Lower lobe of right lung (tissue), 2 donors: Measurements from ENCODE around the gene KRT81. TPM values are rescaled to one million over a fixed set of nuclear protein-coding genes. Genes with fewer than 3 reads are reported as not detected.
A peak's percentile ranks its signal among the peaks of the same experiment; 100 is the strongest.

Experiments used
- ATAC-seq, 2 donors: fragments of 200-7000 bp; cut with Tn5 transposase; one replicate each; pipeline ENCODE4 v1.9.1; 2020 to 2022; ENCODE audit warnings: mild to moderate bottlenecking in 2 of 2, moderate library complexity in 2 of 2
- DNase-seq: peaks from one replicate; pipeline ENCODE4 v3.0.0-alpha.2; 2020
- H3K27ac ChIP-seq: fragments of 200-600 bp; one replicate; pipeline ENCODE4 v1.8.0; 2022
- H3K27me3 ChIP-seq: fragments of 200-600 bp; one replicate; pipeline ENCODE4 v1.8.0; 2022; ENCODE audit warnings: low read depth
- H3K36me3 ChIP-seq: fragments of 200-600 bp; one replicate; pipeline ENCODE4 v1.8.0; 2022; ENCODE audit warnings: mild to moderate bottlenecking
- H3K4me1 ChIP-seq: fragments of 200-600 bp; one replicate; pipeline ENCODE4 v1.8.0; 2022
- H3K4me3 ChIP-seq: fragments of 200-600 bp; one replicate; pipeline ENCODE4 v1.8.0; 2022; ENCODE audit warnings: mild to moderate bottlenecking
- H3K9me3 ChIP-seq: fragments of 200-600 bp; one replicate; pipeline ENCODE4 v1.8.0; 2022
- intact Hi-C: fragments of 100-400 bp; cut with DNase I; formaldehyde crosslinking; loops from one replicate; pipeline ENCODE4 v1.11.0; 2022
- total RNA-seq: library from RNA; stranded (reverse); fragmentation: NEBNext Ultra II Directional; extraction: Animal tissue kit (Norgen Biotek cat#: 25700); gene quantifications from one replicate; pipeline ENCODE4 v1.2.1, GENCODE V29; 2021
- TF ChIP-seq, protein P1 (sequence below): fragments of 200-600 bp; IDR thresholded peaks from one replicate; pipeline ENCODE4 v1.8.0; 2022; ENCODE audit warnings: antibody characterized with exemption, mild to moderate bottlenecking
- donor health status: DM: no; HTN: yes; CAD: no; lungs with severe emphysema.

KRT81 gene
- total RNA-seq, 1 donor from 2014 or later: not detected

DNA sequence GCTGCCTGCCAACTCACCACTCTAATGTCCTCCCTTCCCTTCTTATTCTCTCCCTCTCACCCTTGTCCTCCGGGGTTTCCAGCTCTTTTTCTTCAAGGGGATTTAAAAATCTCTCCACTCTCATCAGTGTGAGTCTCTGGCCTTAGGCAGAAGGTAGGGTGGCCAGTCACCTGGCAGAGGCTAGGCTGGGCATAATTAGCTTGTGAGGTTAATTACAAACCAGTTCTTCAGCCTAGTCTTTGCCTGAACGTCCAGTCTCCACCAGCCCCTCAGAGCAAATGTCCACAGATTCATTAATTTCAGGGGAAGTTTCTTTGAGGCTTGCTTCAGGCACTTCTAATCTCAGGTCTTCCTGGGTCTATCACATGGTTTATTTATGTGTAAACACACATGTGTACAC is 51.6 kb downstream of the KRT81 start:
- no peak for ATAC-seq
- no peaks in the 10 kb centered on the region for H3K9me3 ChIP-seq
- DNase-seq: no peak
- peaks cover 10% of the 10 kb centered on the region for H3K36me3 ChIP-seq
- H3K27me3 ChIP-seq: no peaks in the 10 kb centered on the region
- intact Hi-C loops: no loop called here
- peak overlapping the region; percentile 49 for H3K27ac ChIP-seq
- H3K4me3 ChIP-seq: no peak overlapping the region
- TF ChIP-seq, protein P1, sequence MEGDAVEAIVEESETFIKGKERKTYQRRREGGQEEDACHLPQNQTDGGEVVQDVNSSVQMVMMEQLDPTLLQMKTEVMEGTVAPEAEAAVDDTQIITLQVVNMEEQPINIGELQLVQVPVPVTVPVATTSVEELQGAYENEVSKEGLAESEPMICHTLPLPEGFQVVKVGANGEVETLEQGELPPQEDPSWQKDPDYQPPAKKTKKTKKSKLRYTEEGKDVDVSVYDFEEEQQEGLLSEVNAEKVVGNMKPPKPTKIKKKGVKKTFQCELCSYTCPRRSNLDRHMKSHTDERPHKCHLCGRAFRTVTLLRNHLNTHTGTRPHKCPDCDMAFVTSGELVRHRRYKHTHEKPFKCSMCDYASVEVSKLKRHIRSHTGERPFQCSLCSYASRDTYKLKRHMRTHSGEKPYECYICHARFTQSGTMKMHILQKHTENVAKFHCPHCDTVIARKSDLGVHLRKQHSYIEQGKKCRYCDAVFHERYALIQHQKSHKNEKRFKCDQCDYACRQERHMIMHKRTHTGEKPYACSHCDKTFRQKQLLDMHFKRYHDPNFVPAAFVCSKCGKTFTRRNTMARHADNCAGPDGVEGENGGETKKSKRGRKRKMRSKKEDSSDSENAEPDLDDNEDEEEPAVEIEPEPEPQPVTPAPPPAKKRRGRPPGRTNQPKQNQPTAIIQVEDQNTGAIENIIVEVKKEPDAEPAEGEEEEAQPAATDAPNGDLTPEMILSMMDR: no peak
- peaks cover 39% of the 10 kb centered on the region for H3K4me1 ChIP-seq

DNA sequence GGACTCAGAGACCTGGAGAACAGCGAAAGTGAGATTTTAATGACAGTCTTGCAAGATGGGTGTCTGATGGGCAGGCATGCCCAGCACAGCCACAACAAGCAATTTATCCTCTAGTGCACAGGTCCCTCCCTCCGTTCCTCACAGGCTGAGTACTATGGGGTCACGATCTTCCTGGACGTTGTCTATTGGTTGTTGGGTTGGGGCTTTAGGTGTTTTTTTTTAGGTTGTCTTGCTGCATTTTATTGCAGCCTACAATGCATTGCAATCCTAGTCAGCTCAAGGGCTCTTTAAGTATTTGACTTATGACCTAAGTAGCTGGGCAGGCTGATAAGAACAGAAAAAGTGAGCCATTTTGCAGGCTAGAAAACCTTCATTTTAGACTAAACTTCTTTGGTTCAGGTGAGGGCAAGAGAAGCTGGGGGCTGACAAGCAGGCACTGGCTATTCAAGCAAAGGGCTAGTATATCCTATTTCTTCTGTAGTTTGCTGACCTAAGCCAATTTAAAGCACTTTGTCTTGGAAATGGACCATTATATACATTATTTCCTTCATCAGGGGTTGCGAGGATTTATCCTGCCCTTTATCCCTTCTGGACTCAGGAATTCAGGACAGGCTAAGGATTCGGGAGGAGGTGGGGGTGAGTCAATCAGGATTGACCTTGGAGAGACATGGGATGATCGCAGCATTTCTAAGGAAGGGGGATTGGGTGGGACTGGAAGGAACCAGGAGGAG is 52.3 kb downstream of the KRT81 start:
- Histone ChIP-seq H3K27me3 (peaks cover 2% of the 10 kb centered on the region), H3K36me3 (peaks cover 10% of the 10 kb centered on the region), H3K4me1 (peaks cover 32% of the 10 kb centered on the region), H3K27ac (peak overlapping the region; percentile 49), H3K9me3 (no peaks in the 10 kb centered on the region), H3K4me3 (no peak overlapping the region)
- intact Hi-C loops: no loop called here
- DNase-seq: no peak
- peak; percentile 4 to 6 for ATAC-seq
- TF ChIP-seq, protein P1: no peak

GRCh38 chr12:52238207-52238840 is 53.0 kb downstream of the KRT81 start:
- intact Hi-C loops: no loop called here
- ATAC-seq (peak; percentile 4 to 10), DNase-seq (no peak)
- Histone ChIP-seq H3K27me3 (peaks cover 9% of the 10 kb centered on the region), H3K27ac (no peak overlapping the region), H3K36me3 (peaks cover 10% of the 10 kb centered on the region), H3K9me3 (no peaks in the 10 kb centered on the region), H3K4me3 (no peak overlapping the region), H3K4me1 (peaks cover 25% of the 10 kb centered on the region)
- TF ChIP-seq, protein P1: no peak

DNA sequence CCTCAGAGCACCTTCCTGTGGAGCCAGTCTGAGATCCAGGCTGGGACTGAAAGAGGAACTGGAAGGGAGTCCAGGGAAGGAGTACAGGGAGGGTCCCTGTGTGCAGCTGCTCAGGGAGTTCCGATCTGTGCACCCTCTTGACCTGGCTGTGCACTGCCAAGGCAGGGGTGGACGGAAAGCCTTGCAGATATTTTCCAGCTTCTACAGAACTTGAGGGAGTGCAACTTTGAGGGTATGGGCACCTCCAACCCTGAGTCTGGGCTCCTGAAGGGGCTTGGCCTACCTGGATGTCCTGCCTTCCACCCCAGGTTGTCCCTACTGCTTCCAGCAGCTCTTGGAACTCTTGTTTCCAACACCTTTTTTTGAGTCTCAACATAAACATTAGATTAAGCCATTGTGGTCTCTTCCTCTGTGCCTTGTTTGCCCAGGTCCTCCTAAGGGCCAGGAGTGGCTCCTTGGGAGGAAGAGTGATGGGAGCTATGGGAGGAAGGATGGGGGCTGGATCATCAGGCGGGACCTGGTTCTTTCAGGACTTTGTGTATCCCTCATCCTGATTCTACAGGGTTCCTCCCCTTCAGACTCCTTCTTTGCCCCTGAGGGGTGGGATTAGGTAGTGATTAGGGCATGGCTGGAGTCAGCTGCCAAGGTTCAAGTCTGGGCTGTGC is 54.8 kb downstream of the KRT81 start:
- Histone ChIP-seq H3K4me3 (no peak overlapping the region), H3K4me1 (peaks cover 30% of the 10 kb centered on the region), H3K27ac (no peak overlapping the region)

More for the DNA sequence above, 54.8 kb downstream of the KRT81 start:
- TF ChIP-seq, protein P1: no peak
- intact Hi-C loops: no loop called here
- Histone ChIP-seq H3K27me3 (peaks cover 20% of the 10 kb centered on the region), H3K36me3 (peaks cover 1% of the 10 kb centered on the region), H3K9me3 (no peaks in the 10 kb centered on the region)
- DNase-seq (no peak), ATAC-seq (no peak)

Other genes starting within 250 kb of the KRT81 start
- 39.3 TPM for gene NR4A1, start 240.1 kb downstream of the KRT81 start, total RNA-seq
- gene ATG101, start 221.6 kb downstream of the KRT81 start, total RNA-seq: 31.8 TPM
- gene SMIM41, start 211.8 kb downstream of the KRT81 start, total RNA-seq: 4.3 TPM
- 3.0 TPM for gene KRT80, start 99.5 kb downstream of the KRT81 start, total RNA-seq
- 257 TPM for gene KRT7, start 58.3 kb downstream of the KRT81 start, total RNA-seq
- 0.74 TPM for gene KRT86, start 16.9 kb downstream of the KRT81 start, total RNA-seq
- gene KRT83, start 29.9 kb upstream of the KRT81 start, total RNA-seq: not detected
- not detected for gene KRT85, start 75.9 kb upstream of the KRT81 start, total RNA-seq
- gene KRT84, start 94.1 kb upstream of the KRT81 start, total RNA-seq: not detected
- gene KRT82, start 114.8 kb upstream of the KRT81 start, total RNA-seq: not detected
- gene KRT75, start 142.8 kb upstream of the KRT81 start, total RNA-seq: not detected
- not detected for gene KRT6B, start 160.6 kb upstream of the KRT81 start, total RNA-seq
- gene KRT6C, start 182.3 kb upstream of the KRT81 start, total RNA-seq: not detected
- 0.74 TPM for gene KRT6A, start 201.7 kb upstream of the KRT81 start, total RNA-seq
- gene KRT5, start 228.9 kb upstream of the KRT81 start, total RNA-seq: 0.65 TPM